SK-N-SH (cell line): ENCODE results near the gene IFIT1. TPM values are rescaled to one million over a fixed set of nuclear protein-coding genes. Genes with fewer than 3 reads are reported as not detected.

Experiments used
- CTCF ChIA-PET: fragments of 300-600, 350-600 bp; formaldehyde crosslinking; extraction: SDS; loops from one replicate; lab custom pipeline; 2021; lab: Yijun Ruan, JAX
- POLR2A ChIA-PET: fragments of 350-600 bp; sonication (Branson Sonifier 250); formaldehyde crosslinking; extraction: SDS; loops from one replicate; lab custom pipeline; 2020; ENCODE audit warnings: antibody characterized with exemption, inconsistent platforms; lab: Yijun Ruan, JAX
- DNase-seq: peaks from one replicate; pipeline ENCODE4 v3.0.0; 2012
- H2AFZ ChIP-seq: fragments of 200-600 bp; sonication (generic); 2 replicates; pipeline ENCODE4 v1.8.1; 2016; ENCODE audit warnings: antibody characterized with exemption, mild to moderate bottlenecking, low read depth
- H3F3A ChIP-seq: fragments of 200-600 bp; sonication (generic); replicated peaks from 2 replicates; pipeline ENCODE3; 2016; ENCODE audit warnings: antibody characterized with exemption, mild to moderate bottlenecking; ENCODE audit not compliant: insufficient read depth
- H3K27ac ChIP-seq, 2 experiments: fragments of 200-500 bp in 1 of 2; fragments of 200-600 bp in 1 of 2; sonication (Bioruptor generic) in 1 of 2; sonication (generic), shearing (Covaris generic) in 1 of 2; 2 replicates each; pipeline versions ENCODE4 v1.5.1 to v1.6.1; 2014 to 2016; ENCODE audit warnings: low read depth in 2 of 2, inconsistent platforms in 1 of 2, low read length in 1 of 2, mild to moderate bottlenecking in 1 of 2, mixed read lengths in 1 of 2
- H3K27me3 ChIP-seq: fragments of 200-600 bp; sonication (generic), shearing (Covaris generic); 2 replicates; pipeline ENCODE4 v1.6.1; 2016; ENCODE audit warnings: mixed run types; ENCODE audit not compliant: insufficient read depth
- H3K36me3 ChIP-seq, 2 experiments: fragments of 200-500 bp in 1 of 2; fragments of 200-600 bp in 1 of 2; sonication (Bioruptor generic) in 1 of 2; sonication (generic) in 1 of 2; replicated peaks in 1 of 2; 2 replicates each; pipeline versions ENCODE3 to v1.5.1; 2014 to 2016; ENCODE audit warnings: low read length in 1 of 2, mild to moderate bottlenecking in 1 of 2; ENCODE audit not compliant: insufficient read depth in 2 of 2, control insufficient read depth in 1 of 2
- H3K4me1 ChIP-seq, 2 experiments: fragments of 200-500 bp in 1 of 2; fragments of 200-600 bp in 1 of 2; sonication (Bioruptor generic) in 1 of 2; sonication (generic), shearing (Covaris generic) in 1 of 2; 2 replicates each; pipeline versions ENCODE4 v1.5.1 to v1.6.1; 2014 to 2016; ENCODE audit warnings: low read depth in 1 of 2, low read length in 1 of 2, mixed run types in 1 of 2; ENCODE audit not compliant: insufficient read depth in 2 of 2, control insufficient read depth in 1 of 2
- H3K4me2 ChIP-seq: fragments of 200-600 bp; sonication (generic), shearing (Covaris generic); 2 replicates; pipeline ENCODE4 v1.6.1; 2017; ENCODE audit warnings: mixed run types
- H3K4me3 ChIP-seq, 2 experiments: fragments of 200-500 bp in 1 of 2; fragments of 200-600 bp in 1 of 2; sonication (Bioruptor generic) in 1 of 2; sonication (generic), shearing (Covaris generic) in 1 of 2; 2 replicates each; pipeline versions ENCODE4 v1.5.1 to v1.8.1; 2014 to 2016; ENCODE audit warnings: low read depth in 2 of 2, inconsistent platforms in 1 of 2, low read length in 1 of 2, mild to moderate bottlenecking in 1 of 2, mixed read lengths in 1 of 2, moderate library complexity in 1 of 2
- H3K79me2 ChIP-seq: fragments of 200-600 bp; sonication (generic); 2 replicates; pipeline ENCODE4 v1.8.1; 2017; ENCODE audit warnings: mild to moderate bottlenecking; ENCODE audit not compliant: insufficient read depth
- H3K9ac ChIP-seq: fragments of 200-600 bp; sonication (generic); 2 replicates; pipeline ENCODE4 v1.6.1; 2017; ENCODE audit warnings: mixed run types
- H3K9me2 ChIP-seq: fragments of 200-600 bp; sonication (generic); 2 replicates; pipeline ENCODE4 v1.6.1; 2017; ENCODE audit warnings: mixed run types
- H3K9me3 ChIP-seq: fragments of 200-600 bp; sonication (generic); 2 replicates; pipeline ENCODE4 v1.6.1; 2017; ENCODE audit warnings: mixed run types, mild to moderate bottlenecking, moderate library complexity
- H4K20me1 ChIP-seq: fragments of 200-600 bp; sonication (generic); 2 replicates; pipeline ENCODE4 v1.6.1; 2017; ENCODE audit warnings: mild to moderate bottlenecking, mixed run types; ENCODE audit not compliant: insufficient read depth
- CHD2 ChIP-seq: fragments of 150-350 bp; IDR thresholded peaks from 2 replicates; pipeline ENCODE4 v1.6.1; 2018; ENCODE audit warnings: low read length; ENCODE audit not compliant: partially characterized antibody
- ELF1 ChIP-seq: IDR thresholded peaks from 2 replicates; pipeline ENCODE4 v1.4.0; 2012
- EZH2phosphoT487 ChIP-seq: fragments of 200-600 bp; sonication (generic); IDR thresholded peaks from 2 replicates; pipeline ENCODE4 v1.6.1; 2017; ENCODE audit warnings: low read depth, mixed run types, mild to moderate bottlenecking, antibody characterized with exemption, moderate library complexity, borderline replicate concordance
- FOXJ3 ChIP-seq: sonication (generic); formaldehyde crosslinking; IDR thresholded peaks from 2 replicates; pipeline ENCODE4 v1.5.1; 2020; ENCODE audit warnings: mild to moderate bottlenecking, missing genetic modification reagents
- FOXM1 ChIP-seq: IDR thresholded peaks from 2 replicates; pipeline ENCODE4 v1.4.0; 2012; ENCODE audit warnings: low read depth, mild to moderate bottlenecking
- GABPA ChIP-seq: IDR thresholded peaks from 2 replicates; pipeline ENCODE4 v1.4.0; 2012; ENCODE audit warnings: low read depth, mild to moderate bottlenecking
- GATA2 ChIP-seq: sonication (generic); formaldehyde crosslinking; IDR thresholded peaks from 2 replicates; pipeline ENCODE4 v1.5.0; 2020; ENCODE audit warnings: mild to moderate bottlenecking, missing genetic modification reagents
- MEF2A ChIP-seq: IDR thresholded peaks from 2 replicates; pipeline ENCODE4 v1.4.0; 2012; ENCODE audit warnings: low read depth, borderline replicate concordance
- MXI1 ChIP-seq: IDR thresholded peaks from 2 replicates; pipeline ENCODE4 v1.6.1; 2012; ENCODE audit warnings: mild to moderate bottlenecking, low read depth, low read length, improper control_type of control experiment
- NRF1 ChIP-seq: IDR thresholded peaks from 2 replicates; pipeline ENCODE4 v1.6.1; 2012; ENCODE audit warnings: low read depth, mild to moderate bottlenecking, low read length
- RAD21 ChIP-seq: IDR thresholded peaks from 2 replicates; pipeline ENCODE4 v1.6.1; 2012; ENCODE audit warnings: mild to moderate bottlenecking, low read length
- RCOR1 ChIP-seq: fragments of 150-350 bp; IDR thresholded peaks from 2 replicates; pipeline ENCODE4 v1.6.1; 2017; ENCODE audit warnings: antibody characterized with exemption, low read length
- RFX5 ChIP-seq: IDR thresholded peaks from 2 replicates; pipeline ENCODE4 v1.6.1; 2012; ENCODE audit warnings: mild to moderate bottlenecking, improper control_type of control experiment, low read length
- RXRA ChIP-seq: IDR thresholded peaks from 2 replicates; pipeline ENCODE4 v1.4.0; 2012; ENCODE audit warnings: low read depth, mild to moderate bottlenecking, borderline replicate concordance
- SIN3A ChIP-seq: IDR thresholded peaks from 2 replicates; pipeline ENCODE4 v1.6.1; 2012; ENCODE audit warnings: low read depth, mild to moderate bottlenecking, low read length, moderate library complexity, borderline replicate concordance
- SMC3 ChIP-seq: IDR thresholded peaks from 2 replicates; pipeline ENCODE4 v1.6.1; 2012; ENCODE audit warnings: low read depth, low read length, improper control_type of control experiment
- TCF12 ChIP-seq: IDR thresholded peaks from 2 replicates; pipeline ENCODE4 v1.4.0; 2012
- TEAD4 ChIP-seq: IDR thresholded peaks from 2 replicates; pipeline ENCODE4 v1.4.0; 2012; ENCODE audit warnings: mild to moderate bottlenecking, borderline replicate concordance; ENCODE audit not compliant: insufficient read depth
- WGBS: methylation state at CpG from one replicate; pipeline ENCODE4 v1.1.6; 2017; ENCODE audit warnings: low lambda C conversion rate; 5-methylcytosine and 5-hydroxymethylcytosine counted together
- polyA plus RNA-seq, 3 experiments: library from polyadenylated mRNA; depleted of rRNA; stranded (reverse); fragments of >200 nt; gene quantifications; 2 replicates each; pipeline ENCODE4 v1.2.3, GENCODE V29; 2012
- TF ChIP-seq, protein P1 (sequence below): fragments of 150-350 bp; IDR thresholded peaks from 2 replicates; pipeline ENCODE4 v1.6.1; 2016; ENCODE audit warnings: mild to moderate bottlenecking, low read depth, low read length
- TF ChIP-seq, protein P2 (sequence below): fragments of 200-600 bp; sonication (generic); IDR thresholded peaks from 2 replicates; pipeline ENCODE4 v1.6.1; 2017; ENCODE audit warnings: antibody characterized with exemption, mild to moderate bottlenecking, moderate library complexity
- TF ChIP-seq, protein P3 (sequence below): IDR thresholded peaks from 2 replicates; pipeline ENCODE4; 2012
- TF ChIP-seq, protein P4 (sequence below): fragments of 150-350 bp; IDR thresholded peaks from 2 replicates; pipeline ENCODE4 v1.6.1; 2017; ENCODE audit warnings: antibody characterized with exemption, low read length, low read depth, borderline replicate concordance

Gene IFIT1
- polyA plus RNA-seq, 1 of the 3 experiments (the other 2 are of a cell fraction): 4.4 TPM

DNA sequence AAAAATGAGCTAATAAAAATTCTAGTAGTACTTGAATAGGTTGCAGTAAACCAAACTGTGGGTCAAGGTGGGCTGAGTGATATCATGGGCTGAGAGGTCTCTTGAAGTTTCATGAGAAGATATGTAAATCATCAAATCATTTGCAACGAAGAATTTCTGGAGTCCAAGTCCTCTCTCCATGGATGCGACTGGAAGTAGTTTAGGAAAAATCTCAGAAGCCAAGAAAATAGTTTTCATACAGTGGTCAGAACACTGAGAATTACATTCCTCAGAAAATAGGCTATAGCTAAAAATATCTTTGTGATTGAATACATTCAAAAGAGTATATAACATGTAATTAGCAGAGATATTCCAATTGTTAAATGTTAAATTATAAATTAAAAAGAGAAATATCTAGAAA, 3.6 kb upstream of the IFIT1 start:
- Histone ChIP-seq H3K4me2 (no peak overlapping the region), H3K9ac (no peak overlapping the region), H4K20me1 (no peaks in the 10 kb centered on the region), H3K4me3 (no peak overlapping the region), H3K4me1 (peaks cover 2 to 13% of the 10 kb centered on the region in 2 experiments; a peak in 2 of 4 replicates), H3K9me3 (no peaks in the 10 kb centered on the region), H3K27me3 (no peaks in the 10 kb centered on the region), H2AFZ (peak overlapping the region; percentile 53; the same call in 1 of the 2 replicates), H3K27ac (no peak overlapping the region), H3F3A (peaks cover 23% of the 10 kb centered on the region), H3K36me3 (no peaks in the 10 kb centered on the region), H3K79me2 (no peaks in the 10 kb centered on the region), H3K9me2 (no peaks in the 10 kb centered on the region)
- TF ChIP-seq RFX5 (no peak), FOXM1 (no peak), ELF1 (no peak), MXI1 (no peak), GABPA (no peak), GATA2 (no peak), TCF12 (no peak)
- TF ChIP-seq, protein P1, sequence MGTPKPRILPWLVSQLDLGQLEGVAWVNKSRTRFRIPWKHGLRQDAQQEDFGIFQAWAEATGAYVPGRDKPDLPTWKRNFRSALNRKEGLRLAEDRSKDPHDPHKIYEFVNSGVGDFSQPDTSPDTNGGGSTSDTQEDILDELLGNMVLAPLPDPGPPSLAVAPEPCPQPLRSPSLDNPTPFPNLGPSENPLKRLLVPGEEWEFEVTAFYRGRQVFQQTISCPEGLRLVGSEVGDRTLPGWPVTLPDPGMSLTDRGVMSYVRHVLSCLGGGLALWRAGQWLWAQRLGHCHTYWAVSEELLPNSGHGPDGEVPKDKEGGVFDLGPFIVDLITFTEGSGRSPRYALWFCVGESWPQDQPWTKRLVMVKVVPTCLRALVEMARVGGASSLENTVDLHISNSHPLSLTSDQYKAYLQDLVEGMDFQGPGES: no peak
- POLR2A ChIA-PET: interaction anchor here (0.6 kb wide), 1 partner anchor 88 kb away, joined by 6 read pairs; no protein-coding TSS in a partner anchor
- CTCF ChIA-PET: interaction anchor here (0.7 to 2.5 kb wide), 17 partner anchors 10 to 171 kb away, joined by 3 to 17 read pairs (median 4); partner anchors contain the start of genes IFIT1B and IFIT5
- 74% methylated on average over 2 of the region's 2 CpGs for WGBS
- no peak for DNase-seq

DNA sequence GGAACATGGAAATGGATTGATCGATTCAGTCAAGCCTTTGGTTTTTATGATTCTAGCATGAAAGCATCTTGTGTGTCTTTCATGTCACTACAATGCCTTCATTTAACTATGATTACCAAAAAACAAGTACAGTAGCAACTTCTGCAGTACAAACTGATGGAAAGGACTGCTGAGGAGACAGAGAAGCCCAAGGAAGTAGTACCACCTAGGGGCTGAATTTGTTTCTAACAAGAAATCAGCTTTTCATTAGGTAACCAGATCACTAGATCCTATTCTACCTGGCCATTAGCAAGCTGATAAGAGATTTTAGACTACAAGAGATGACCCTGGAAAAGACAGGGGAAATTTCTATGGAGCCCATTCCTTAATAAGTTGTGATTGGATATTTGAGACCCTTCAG, 3.2 kb upstream of the IFIT1 start:
- no peak overlapping the region; a peak in 1 of 4 replicates for H3K4me3 ChIP-seq
- no peaks in the 10 kb centered on the region for H3K36me3 ChIP-seq
- peaks cover 2 to 13% of the 10 kb centered on the region in 2 experiments; a peak in 2 of 4 replicates for H3K4me1 ChIP-seq
- ChIA-PET CTCF (interaction anchor here (0.6 to 2.5 kb wide), 20 partner anchors 11 to 171 kb away, joined by 3 to 17 read pairs (median 4); partner anchors contain the start of genes IFIT1B, IFIT5 and LIPA), POLR2A (interaction anchor here (0.6 kb wide), 1 partner anchor 88 kb away, joined by 6 read pairs; no protein-coding TSS in a partner anchor)
- H4K20me1 ChIP-seq: no peaks in the 10 kb centered on the region
- H3K9me2 ChIP-seq: no peaks in the 10 kb centered on the region
- WGBS: 34% methylated on average over 1 of the region's 1 CpG
- peaks cover 23% of the 10 kb centered on the region for H3F3A ChIP-seq
- peak overlapping the region; percentile 53; the same call in 1 of the 2 replicates for H2AFZ ChIP-seq
- no peaks in the 10 kb centered on the region for H3K79me2 ChIP-seq
- TF ChIP-seq GABPA (no peak), SIN3A (no peak), CHD2 (no peak), RCOR1 (no peak), ELF1 (no peak), NRF1 (no peak), EZH2phosphoT487 (no peak), MEF2A (no peak), FOXJ3 (CRISPR knock-in tag) (no peak), TEAD4 (no peak), RAD21 (peak; percentile 83), RXRA (no peak), SMC3 (peak; percentile 69), FOXM1 (no peak)
- TF ChIP-seq, protein P1: no peak
- TF ChIP-seq, protein P2, sequence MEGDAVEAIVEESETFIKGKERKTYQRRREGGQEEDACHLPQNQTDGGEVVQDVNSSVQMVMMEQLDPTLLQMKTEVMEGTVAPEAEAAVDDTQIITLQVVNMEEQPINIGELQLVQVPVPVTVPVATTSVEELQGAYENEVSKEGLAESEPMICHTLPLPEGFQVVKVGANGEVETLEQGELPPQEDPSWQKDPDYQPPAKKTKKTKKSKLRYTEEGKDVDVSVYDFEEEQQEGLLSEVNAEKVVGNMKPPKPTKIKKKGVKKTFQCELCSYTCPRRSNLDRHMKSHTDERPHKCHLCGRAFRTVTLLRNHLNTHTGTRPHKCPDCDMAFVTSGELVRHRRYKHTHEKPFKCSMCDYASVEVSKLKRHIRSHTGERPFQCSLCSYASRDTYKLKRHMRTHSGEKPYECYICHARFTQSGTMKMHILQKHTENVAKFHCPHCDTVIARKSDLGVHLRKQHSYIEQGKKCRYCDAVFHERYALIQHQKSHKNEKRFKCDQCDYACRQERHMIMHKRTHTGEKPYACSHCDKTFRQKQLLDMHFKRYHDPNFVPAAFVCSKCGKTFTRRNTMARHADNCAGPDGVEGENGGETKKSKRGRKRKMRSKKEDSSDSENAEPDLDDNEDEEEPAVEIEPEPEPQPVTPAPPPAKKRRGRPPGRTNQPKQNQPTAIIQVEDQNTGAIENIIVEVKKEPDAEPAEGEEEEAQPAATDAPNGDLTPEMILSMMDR: peak; percentile 64
- TF ChIP-seq, protein P3, sequence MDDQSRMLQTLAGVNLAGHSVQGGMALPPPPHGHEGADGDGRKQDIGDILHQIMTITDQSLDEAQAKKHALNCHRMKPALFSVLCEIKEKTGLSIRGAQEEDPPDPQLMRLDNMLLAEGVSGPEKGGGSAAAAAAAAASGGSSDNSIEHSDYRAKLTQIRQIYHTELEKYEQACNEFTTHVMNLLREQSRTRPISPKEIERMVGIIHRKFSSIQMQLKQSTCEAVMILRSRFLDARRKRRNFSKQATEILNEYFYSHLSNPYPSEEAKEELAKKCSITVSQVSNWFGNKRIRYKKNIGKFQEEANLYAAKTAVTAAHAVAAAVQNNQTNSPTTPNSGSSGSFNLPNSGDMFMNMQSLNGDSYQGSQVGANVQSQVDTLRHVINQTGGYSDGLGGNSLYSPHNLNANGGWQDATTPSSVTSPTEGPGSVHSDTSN: no peak
- TF ChIP-seq, protein P4, sequence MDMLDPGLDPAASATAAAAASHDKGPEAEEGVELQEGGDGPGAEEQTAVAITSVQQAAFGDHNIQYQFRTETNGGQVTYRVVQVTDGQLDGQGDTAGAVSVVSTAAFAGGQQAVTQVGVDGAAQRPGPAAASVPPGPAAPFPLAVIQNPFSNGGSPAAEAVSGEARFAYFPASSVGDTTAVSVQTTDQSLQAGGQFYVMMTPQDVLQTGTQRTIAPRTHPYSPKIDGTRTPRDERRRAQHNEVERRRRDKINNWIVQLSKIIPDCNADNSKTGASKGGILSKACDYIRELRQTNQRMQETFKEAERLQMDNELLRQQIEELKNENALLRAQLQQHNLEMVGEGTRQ: no peak
- H3K27ac ChIP-seq: no peak overlapping the region
- no peak overlapping the region for H3K4me2 ChIP-seq
- peak; percentile 41 for DNase-seq
- H3K9me3 ChIP-seq: no peaks in the 10 kb centered on the region
- H3K9ac ChIP-seq: no peak overlapping the region
- no peaks in the 10 kb centered on the region for H3K27me3 ChIP-seq
